ENCODE results near the gene ARRB1.
"Not testable (repeated sequence)": the region's sequence is repeated elsewhere in the genome, so short reads cannot be mapped to it uniquely, and the experiment has no call there.

ARRB1 gene

DNA sequence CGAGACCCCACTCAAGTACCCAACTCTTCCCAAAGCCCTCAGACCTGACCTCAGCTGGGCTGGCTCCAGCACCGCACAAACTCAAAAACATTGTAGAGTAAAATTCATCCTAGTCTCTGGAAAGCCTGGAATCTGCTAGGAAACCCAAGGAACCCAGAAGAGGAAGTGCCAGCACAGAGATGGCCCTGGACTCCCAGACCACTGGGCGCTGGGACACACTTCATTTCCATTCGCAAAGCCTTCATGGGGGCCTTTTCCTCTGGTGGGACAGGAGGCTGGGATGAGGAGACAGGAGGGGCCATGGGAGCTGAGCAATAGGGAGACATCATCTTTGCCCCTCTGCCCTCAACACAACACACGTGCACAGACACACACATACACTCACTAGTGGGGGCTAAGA is 30.8 kb downstream of the ARRB1 start:
- no peak for DNase-seq

DNA sequence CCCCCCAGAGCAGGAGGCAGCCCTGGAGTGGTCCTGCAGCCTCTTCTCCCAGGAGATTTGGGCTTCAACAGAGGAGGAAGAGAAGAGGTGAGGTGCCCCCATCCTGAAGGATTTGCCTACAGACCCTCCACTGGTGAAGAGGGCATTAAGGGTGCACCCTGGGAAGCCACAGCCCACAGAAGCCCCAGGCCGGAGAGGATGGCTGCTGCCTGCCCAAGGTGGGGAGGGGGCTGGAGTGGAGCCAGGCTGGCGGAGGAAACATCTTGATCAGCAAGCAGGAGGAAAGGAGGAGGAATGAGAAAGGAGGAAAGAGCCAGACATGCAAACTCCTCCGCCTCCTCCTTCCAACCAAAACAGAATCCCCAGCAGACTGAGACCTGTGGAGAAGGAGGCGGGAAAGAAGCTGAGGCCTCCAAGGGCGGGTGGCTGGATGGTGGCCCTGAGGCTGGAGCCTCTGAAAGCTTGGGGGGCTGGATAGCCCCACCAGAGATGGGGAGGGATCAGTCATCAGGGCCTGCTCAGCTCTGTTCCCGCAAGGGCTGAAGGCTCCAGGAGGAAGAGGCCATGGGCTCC is 31.3 kb downstream of the ARRB1 start:
- no peak for DNase-seq

DNA sequence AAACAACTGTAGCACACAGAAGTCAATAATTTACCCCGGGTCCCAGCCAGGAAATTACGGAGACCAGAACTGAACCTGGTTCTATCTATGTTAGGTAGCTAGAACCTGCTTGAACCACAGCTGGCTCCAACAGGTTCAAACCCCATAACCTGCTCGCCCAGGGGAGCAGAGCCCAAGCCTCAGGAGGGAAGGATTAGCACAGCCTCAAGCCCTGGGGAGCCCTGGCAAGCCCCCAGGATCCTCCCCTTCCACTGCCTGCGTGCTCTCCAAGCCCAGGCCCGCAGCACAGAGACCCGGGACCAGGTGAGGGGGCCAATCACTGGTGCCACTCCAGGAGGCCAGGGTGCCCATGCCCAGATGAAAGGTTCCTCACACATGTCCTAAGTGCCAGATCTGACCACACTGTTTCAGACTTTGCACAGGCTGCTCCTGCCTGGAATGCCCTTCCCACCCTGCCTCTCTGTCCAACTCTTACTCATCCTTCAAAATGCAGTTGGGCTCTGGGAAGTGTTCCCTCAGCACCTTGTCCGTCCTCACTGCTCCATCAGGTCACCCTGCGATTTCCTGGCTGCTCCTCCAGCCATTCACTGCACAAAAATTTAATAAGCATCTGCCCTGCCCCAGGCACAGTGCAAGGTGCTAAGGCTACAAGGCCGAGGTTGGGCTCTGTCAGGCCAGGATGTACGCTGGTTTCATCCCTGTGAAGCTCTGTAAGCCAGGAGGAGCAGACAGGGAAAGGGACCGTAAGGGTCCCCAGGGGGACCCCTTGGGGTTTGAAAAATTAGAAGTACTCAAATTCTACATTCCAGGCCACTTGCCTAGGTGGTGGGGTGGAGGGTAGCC is 32.2 kb downstream of the ARRB1 start:
- DNase-seq = no peak

DNA sequence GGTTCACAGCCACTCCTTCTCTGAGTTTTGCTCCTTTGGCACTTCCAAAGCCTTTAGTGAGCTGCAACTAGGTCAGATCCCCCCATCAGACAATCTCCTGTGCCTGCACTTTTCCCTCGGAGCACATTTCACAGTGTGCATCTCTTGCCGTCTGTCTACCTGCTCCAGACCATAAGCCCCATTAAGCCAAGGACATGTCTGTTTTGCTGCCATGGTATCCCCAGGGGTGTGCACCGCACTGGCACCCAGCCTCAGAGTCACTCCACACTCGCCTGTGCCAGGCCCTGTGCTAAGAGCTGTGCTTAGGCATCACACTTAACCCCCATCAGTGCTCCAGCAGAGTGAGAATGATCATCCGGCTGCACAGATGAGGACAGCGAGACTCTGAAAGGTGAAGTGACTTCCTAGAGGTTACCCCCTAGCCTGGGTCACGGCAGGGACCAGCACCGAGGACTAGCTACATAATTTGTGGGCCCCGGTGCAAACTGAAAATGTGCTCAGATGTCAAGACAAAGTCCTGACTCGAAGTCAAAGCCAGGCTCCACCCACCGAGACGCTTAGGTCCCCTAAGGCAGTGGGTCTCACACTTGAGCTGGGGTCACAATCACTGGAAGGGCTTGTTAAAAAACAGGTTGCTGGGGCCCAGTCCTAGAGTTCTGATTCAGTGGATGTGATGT is 33.9 kb downstream of the ARRB1 start:
- no peak for DNase-seq

DNA sequence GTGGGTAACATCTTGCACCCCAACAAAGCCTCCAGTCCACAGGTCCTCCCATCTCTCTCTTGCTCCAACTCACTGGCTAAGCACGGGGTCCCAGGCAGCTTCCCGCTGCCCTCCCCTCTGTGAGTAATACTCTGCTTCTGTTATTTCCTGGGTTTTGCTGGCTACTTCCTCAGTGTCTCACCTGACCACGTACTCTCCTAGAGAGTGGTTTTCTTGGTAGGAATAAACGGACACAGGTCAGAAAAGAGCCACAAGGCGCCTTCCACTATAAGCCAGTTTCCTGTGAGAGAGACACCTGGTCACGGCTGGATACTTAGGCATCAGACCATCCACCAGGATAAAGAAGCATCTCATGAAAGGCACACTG is 36.0 kb downstream of the ARRB1 start:
- no peak for DNase-seq

DNA sequence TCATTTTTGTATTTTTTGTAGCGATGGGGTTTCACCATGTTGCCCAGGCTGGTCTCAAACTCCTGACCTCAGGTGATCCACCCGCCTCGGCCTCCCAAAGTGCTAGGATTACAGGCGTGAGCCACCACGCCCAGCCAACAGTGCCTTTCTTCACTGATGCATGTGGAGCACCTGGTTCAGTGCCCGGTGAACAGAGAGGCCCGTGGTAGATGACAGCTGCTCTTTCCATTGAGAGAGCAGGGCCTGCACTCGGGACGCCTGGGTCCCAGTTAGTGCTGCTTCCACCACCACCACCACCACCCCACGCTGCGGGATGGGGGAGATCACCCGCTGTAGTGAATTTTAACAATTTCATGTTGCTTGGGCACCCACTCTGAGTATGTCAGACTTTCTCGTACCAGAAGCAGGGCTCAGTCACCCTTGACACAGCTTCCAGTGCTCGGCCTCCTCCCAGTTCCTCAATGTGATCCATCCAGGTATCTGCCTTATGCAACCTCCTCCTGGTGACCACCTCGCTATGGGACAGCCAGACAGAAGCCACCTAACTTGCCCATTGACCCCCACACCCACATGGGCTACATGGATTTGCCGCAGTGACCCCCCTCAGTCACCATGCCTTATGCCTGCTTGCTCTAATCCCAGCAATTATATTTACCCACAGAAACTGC is 36.6 kb downstream of the ARRB1 start:
- no peak for DNase-seq

DNA sequence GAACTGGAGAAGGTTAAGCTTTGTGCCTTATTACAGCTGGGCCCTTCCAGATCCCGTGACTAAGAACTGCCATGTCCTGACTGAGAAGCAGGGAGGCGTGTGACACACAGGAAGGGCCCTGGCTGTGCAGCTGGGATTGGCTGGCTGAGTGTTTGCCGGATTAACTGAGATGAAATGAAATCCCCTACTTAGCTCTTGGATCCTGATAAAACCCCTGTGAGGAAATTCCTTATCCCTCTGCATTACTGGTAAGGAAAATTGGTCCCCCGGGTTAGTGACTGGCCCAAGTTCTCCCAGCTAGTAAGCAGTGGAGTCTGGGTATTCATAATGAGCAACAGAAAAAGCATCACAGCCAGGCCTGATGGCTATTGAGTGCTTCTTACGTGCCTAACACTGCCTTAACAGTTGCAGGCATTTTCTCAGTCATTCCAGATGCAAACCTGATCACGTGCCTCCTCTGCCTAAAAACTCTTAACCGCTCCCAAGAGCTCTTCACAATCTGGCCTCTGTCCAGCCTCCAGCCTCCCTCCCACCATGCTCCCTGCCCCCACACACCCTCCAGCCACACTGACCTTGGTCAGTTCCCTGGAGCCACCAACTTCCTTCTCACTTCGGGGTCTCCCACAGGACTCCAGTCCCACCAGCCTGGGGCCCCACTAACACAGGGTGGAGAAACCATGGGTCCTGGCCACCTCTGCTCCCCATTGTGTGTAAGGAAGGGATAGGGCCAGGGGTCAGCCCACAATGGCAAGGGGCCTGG is 37.8 kb downstream of the ARRB1 start:
- peak in 1 of 3 experiments; percentile 71 for DNase-seq

DNA sequence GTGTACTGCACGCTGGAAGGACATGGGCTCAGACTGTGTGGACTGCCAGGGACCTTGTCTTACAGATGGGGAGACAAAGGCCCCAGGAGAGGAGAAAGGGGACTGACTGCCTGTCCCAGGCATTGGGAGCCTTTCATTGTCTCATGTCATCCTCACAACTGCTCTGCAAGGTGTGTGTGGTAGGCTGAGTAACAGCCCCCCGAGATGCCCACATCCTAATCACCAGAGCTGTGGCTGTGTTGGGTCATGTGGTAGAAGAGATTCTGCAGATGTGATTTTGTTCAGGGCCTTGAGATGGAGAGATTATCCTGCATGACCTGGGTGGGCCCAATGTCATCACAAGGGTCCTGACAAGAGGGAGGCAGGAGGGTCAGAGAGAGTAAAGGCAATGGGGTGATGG is 39.1 kb downstream of the ARRB1 start:
- no peak for DNase-seq

DNA sequence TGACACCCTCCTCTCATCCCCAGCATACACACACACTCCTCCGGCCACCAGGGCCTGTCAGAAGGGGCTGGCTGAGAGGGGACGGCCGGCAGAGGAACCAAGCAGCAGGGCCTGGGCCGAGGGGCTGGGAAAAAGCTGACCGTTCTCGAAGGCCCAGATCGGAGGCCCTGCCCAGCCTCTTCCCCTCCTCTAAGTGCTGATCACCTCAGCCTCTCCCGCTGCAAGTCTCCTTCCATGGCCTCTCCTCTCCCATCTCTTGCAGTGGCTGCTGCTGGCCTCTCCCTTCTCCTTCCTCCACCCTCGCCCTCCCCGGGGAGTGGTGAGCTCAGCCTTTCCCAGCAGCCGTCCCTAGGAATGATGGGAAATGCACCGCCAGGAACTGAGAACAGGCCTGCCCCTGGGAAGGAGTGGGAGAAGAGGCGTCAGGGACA is 39.6 kb downstream of the ARRB1 start:
- DNase-seq = peak; percentile 32 to 47 (median 44)

DNA sequence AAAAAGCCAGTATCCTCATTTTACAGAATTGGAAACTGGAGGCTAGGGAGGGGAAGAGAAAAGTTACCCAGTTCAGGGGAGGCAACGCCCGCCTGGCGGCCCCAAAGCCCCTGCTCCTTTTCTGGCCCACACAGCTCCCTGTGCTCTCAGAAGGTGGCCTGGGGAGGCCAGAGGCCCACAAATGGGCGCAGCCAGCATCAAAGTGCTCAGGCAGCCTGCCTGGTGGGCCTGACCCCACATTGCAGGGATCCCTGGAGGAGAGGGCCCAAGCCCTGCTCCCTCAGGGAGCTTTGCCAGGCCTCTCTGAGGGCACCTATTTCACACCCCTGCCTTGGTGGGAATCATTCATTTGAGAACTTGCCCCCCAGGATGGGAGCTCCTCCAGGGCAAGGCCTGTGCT is 42.5 kb downstream of the ARRB1 start:
- no peak for DNase-seq

DNA sequence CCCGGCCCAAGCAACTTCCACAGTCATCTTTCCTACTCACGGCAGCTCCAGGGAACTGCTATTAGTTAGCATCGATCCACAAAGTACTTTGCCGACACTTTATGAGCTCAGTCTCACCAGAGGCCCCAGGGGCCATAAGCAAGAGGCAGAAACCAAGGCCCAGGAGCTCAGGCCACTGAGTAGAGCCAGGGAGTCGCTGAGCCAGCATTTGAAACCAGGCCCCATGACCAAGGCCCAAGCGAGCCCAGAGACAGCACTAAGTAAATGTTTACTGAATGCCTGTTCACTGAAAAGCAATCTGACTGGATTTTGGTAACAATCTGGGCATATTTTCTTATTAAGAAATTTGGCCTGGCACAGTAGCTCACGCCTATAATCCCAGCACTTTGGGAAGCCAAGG is 43.3 kb downstream of the ARRB1 start:
- no peak for DNase-seq

DNA sequence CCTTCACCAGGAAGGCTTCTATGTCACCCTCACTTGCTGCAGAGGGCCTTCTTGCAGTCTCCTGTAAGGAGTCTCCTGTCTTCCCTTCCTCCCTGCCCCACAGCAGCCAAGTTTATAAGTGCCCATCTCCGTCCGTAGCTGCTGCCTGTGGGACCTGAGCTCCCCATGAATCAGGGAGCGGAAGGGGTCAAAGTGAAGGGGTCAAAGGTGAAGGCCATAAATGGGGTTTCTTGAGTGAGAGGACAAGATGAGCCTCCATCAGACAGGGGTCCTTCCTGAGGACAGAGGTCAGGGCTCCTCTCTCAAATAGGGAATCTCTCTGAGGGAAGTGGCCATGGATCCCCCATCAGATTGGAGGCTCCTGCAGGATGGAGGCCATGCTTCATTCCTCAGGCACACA is 44.4 kb downstream of the ARRB1 start:
- no peak for DNase-seq

DNA sequence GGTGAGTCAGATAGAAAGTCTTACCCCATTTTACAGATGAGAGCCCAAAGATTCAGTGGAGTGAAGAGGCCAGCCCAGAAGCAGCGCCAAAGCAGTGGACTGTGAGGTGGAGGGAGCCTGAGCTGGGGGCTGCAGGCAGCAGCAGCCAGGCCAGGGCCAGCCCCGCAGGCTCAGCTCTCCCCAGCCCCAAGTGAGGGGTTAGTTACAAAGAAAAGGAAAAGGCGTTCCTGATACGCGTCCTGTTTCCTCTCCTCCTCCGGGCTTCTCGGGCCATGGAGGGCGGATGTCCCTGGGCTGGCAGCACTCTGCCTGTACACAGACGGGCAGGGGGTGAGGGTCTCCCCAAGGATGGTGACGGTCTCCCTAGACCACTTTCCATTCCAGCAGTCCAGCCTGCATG is 44.9 kb downstream of the ARRB1 start:
- DNase-seq = no peak

DNA sequence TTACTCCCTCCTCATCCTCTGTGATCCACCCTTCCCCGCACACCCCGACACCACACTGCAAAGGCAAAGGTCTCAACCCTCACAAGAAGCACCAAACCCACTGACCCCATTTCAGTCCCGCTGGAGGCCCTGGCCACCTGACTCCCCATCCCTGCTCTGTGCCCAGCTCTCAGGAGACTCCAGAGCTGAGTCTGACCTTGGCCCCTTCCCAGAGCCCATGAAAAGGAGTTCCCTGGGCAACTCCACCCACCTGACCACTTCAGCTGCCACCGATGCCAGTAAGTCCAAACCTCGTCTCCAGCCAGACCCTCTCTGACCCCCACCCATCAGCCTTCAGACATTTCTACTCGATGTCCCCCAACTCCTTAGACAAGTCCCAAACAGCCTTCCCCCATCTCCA is 45.5 kb downstream of the ARRB1 start:
- no peak for DNase-seq

DNA sequence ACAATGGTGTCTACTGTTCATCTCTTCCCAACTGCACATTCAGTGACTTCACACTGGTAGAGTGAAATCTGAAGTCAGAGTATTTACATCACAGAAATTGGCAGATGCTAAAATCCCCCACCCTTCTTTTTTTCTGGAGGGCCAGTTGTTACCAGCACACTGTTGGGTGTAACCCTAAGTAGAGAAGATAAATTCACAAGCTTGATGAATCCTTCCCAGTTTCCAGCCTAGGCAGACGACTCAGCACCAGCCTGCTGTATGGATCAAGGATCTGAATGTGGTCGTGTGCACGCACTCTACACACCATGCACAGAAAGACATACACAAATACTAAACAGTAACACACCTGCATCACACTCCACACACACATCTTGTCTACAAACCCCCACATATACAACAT is 46.0 kb downstream of the ARRB1 start:
- no peak for DNase-seq

DNA sequence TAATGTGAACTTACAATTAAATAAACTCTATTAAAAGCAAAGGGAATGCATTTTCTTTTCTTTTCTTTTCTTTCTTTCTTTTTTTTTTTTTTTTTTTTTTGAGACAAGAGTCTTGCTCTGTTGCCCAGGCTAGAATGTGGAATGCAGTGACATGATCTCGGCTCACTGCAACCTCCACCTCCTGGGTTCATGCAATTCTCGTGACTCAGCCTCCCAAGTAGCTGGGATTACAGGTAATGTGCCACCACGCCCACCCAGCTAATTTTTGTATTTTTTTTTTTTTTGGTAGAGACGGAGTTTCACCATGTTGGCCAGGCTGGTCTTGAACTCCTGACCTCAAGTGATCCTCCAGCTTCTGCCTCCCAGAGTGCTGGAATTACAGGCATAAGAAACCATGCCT is 46.5 kb downstream of the ARRB1 start:
- not testable (repeated sequence) for DNase-seq

DNA sequence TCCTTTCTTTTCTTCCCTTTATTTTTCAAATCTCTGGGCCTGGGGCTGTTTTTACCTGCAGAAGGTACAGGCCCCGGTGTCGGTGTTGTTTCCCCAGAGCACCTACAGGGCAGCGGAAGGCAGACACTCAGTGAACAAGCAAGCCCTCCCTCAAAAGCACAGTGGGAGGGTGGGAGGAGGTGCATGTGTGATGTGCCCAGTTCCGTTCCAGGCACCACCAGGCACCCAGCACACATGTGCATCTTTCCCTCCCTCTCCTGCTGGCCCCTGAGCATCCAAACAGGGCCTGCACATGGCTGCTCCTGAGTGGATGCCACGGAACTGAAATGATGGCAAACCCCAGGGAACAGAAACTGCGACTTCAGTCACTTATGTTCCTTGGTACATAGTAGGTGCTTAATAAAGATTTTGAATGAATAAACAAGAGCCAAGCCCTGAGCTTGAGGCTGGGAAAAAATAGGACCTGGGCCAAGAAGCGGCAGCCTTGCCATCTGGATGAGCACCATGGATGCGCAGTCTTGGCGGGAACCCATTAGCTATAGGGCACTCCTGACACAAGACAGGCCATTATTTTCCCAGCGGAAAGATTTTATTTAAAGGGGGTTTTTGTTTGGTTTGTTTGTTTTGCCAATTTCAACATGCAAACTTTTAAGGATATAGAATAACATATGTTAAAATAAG is 47.8 kb downstream of the ARRB1 start:
- DNase-seq = peak in 1 of 3 experiments; percentile 27

DNA sequence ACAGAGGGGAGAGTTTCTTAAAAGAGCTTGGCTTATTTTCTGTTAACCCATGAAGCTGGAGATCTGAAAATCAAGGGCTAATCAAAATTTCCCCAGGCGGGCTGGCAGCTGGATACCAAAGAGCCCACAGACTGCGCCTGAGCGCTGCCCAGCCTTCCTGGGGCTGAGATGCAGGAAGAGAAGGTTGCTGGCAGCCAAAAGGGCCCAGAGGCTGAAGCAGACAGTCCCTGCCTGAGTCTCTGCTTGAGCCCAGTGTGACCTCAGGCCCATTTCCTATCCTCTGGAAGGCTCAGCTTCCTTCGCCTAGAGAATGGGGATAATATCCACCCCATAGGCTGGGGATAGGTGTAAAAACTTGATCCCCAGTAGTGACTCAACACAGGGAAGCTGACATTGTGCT is 49.1 kb downstream of the ARRB1 start:
- DNase-seq = no peak

DNA sequence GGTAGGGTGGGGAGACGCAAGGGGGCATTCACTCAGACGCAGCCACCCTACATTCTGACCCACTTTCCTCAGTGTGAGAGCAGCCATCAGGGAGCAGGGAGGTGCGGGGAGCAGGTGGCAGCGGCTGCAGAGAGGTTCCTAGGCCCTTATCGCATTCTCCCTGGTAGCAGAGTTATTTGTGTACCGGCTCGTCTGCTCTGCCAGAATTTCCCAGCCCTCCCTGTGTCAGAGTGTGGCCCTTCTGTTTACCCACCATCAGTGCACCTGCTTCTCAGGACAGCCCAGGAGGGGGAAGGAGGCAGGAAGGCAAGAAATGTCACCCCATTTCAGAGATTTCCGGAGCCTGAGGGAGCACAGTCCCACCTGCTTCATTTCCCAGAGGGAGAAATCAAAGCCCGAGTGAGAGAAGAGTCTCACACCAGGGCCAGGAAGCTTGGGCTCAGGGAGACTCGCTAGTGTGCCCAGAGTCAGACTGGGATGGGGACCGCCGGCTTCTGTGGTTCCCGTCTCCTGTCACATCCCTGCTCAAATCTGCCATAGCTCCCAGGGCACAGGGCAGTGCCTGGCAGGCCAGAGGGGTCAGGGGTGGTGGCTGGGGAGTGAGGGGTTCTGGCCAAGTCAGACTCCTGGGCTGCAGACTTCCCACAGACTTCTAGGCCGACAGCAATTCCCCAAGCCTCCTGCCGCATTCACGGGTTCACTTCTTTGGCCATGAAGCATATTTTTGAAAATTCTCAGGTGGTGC is 49.7 kb downstream of the ARRB1 start:
- peak in 2 of 3 experiments; percentile 38 to 62 for DNase-seq

DNA sequence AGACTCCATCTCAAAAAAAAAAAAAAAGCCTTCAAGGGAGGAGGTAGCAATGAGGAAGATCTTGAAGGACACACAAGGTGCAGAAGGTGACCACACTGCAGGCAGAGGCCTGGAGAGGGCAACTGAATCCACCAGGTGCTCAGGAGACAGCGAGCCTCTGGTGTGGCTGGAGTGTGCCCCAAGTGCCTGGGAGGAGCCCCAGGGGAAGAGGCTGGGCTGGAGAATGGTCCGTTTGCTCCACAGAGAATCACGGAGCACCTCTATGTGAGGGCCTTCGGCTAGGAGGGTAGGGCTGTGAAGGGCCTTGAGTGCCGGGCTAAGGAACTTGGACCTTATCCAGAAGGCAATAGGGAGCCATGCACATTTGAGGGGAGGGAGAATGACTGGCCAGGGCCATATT is 50.3 kb downstream of the ARRB1 start:
- peak in 1 of 3 experiments; percentile 63 for DNase-seq

DNA sequence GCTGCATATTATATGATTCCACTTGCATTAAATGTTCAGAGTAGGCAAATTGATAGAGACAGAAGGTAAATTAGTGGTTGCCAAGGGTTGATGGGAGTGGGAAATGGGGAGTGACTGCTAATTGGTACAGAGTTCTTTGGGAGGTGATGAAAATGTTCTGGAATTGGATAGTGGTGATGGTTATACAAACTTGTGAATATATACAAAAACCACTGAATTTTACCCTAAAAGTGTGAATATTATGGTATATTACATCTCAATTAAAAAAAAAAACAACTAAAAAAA is 52.5 kb downstream of the ARRB1 start:
- DNase-seq = no peak

Measured in NCI-H1417 (cell line).